Right lobe of liver (tissue), 4 donors: ENCODE results near the gene UNC93A.

Experiments used
- CTCF ChIP-seq, 4 donors: fragments of 200-600 bp in 3 of 4; fragments of 450-650 bp in 1 of 4; IDR thresholded peaks; one replicate each; pipeline versions ENCODE4 v1.5.1 to v1.8.0; 2016 to 2022; ENCODE audit warnings: antibody characterized with exemption in 4 of 4, mild to moderate bottlenecking in 2 of 4
- POLR2A ChIP-seq: fragments of 450-650 bp; IDR thresholded peaks from one replicate; pipeline ENCODE4 v1.6.1; 2017; ENCODE audit warnings: antibody characterized with exemption, mild to moderate bottlenecking
- donor health status: DM: no; HTN: no; CAD: no.
- donor health status: DM: no; HTN: no; CAD: no.
- donor health status: DM: no; HTN: yes; CAD: no.

- TF ChIP-seq CTCF (IDR thresholded peaks at IDR 0.05) (no peak), POLR2A (no peak)
Measured at GRCh38 chr6:167331565-167331964, 40.5 kb downstream of the UNC93A start.
